Measurements from ENCODE around the gene COBLL1.
A peak's percentile ranks its signal among the peaks of the same experiment; 100 is the strongest.
"Not testable (repeated sequence)": the region's sequence is repeated elsewhere in the genome, so short reads cannot be mapped to it uniquely, and the experiment has no call there.

Gene COBLL1

DNA sequence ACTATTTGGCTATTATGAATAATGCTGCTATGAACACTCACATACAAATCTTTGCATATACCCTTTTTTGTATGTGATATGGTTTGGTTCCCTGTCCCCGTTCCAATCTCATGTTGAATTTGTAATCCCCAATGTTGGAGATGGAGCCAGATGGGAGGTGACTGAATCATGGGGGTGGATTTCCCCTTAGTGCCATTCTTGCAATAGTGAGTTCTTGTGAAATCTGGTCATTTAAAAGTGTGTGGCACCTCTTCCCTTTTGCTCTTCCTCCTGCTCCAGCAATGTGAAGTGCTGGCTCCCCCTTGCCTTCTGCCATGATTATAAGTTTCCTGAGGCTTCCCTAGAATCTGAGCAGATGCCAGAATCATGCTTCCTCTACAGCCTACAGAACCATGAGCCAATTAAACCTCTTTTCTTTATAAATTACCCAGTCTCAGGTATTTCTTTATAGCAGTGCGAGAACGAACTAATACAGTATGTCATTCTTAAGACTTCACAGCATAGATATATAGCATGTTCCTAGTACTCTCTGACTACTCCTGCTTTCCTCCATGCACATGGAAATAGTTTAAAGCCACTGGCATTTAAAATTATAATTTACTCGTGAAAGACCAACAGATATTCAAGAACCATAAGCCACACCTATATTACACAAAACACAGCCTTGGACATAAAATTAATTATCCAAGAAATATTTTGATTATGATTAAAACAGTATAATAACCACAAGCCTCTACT is 75.2 kb downstream of the COBLL1 start:
- no peaks in the 10 kb centered on the region for H3K36me3 ChIP-seq (ENCODE audit: control insufficient read depth in 5 of 5, insufficient read depth in 5 of 5, low read length in 5 of 5)
- H3K9ac ChIP-seq (ENCODE audit: low read length in 5 of 5) = no peak overlapping the region
- H3K27me3 ChIP-seq (ENCODE audit: control insufficient read depth in 5 of 5, insufficient read depth in 4 of 5, low read length in 5 of 5) = no peaks in the 10 kb centered on the region
- H3K9me3 ChIP-seq (ENCODE audit: control insufficient read depth in 5 of 5, low read length in 5 of 5) = no peaks in the 10 kb centered on the region
- H3K4me1 ChIP-seq (ENCODE audit: control insufficient read depth in 5 of 5, insufficient read depth in 5 of 5, low read length in 5 of 5) = peaks cover 0 to 5% (median 0%) of the 10 kb centered on the region in 5 donors
- no peak overlapping the region for H3K27ac ChIP-seq (ENCODE audit: low read depth, low read length)
- no peak overlapping the region for H3K4me3 ChIP-seq (ENCODE audit: low read depth in 1 of 5, low read length in 5 of 5)

DNA sequence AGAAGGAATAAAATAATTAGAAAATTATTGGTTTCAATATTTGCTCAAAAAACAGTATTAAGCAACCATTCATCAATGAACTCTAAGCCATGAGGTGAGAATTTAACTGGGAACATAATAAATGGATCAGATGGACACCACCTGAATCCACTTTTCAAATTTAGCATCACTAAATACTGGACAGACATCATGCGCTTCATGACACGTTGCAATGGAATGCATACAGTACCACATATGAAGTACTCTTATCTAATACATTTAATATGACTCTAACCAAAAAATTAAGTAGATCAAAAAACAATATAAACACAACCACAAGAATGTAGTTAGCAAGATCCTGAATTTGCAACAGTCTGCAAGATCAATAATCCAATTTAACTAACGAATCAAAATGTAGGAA is 76.6 kb downstream of the COBLL1 start:
- Histone ChIP-seq H3K4me3 (ENCODE audit: low read depth in 1 of 5, low read length in 5 of 5) (no peak overlapping the region), H3K36me3 (ENCODE audit: control insufficient read depth in 5 of 5, insufficient read depth in 5 of 5, low read length in 5 of 5) (no peaks in the 10 kb centered on the region), H3K9me3 (ENCODE audit: control insufficient read depth in 5 of 5, low read length in 5 of 5) (no peaks in the 10 kb centered on the region), H3K9ac (ENCODE audit: low read length in 5 of 5) (no peak overlapping the region), H3K27me3 (ENCODE audit: control insufficient read depth in 5 of 5, insufficient read depth in 4 of 5, low read length in 5 of 5) (no peaks in the 10 kb centered on the region), H3K27ac (ENCODE audit: low read depth, low read length) (no peak overlapping the region), H3K4me1 (ENCODE audit: control insufficient read depth in 5 of 5, insufficient read depth in 5 of 5, low read length in 5 of 5) (peaks cover 0 to 10% (median 0%) of the 10 kb centered on the region in 5 donors)

DNA sequence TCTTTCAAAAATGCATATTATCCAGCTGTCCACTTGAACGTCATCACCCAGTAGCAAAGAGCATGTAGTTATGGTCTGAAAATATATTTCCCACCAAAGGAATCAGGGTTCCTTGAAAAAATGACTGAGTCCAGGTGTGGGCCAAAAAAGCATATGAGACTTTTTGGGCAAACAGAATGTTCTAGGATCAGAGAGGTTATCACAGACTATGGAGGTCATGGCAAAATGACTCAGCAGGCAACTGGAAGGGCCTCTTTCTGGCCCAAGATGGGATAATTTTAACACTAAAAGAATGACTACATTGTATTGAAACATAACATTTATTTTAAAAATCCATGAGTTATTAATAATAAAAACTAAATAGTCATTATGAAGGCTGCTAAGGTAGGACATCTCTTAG is 77.1 kb downstream of the COBLL1 start:
- Histone ChIP-seq H3K9me3 (ENCODE audit: control insufficient read depth in 5 of 5, low read length in 5 of 5) (no peaks in the 10 kb centered on the region), H3K27me3 (ENCODE audit: control insufficient read depth in 5 of 5, insufficient read depth in 4 of 5, low read length in 5 of 5) (no peaks in the 10 kb centered on the region), H3K27ac (ENCODE audit: low read depth, low read length) (no peak overlapping the region), H3K4me1 (ENCODE audit: control insufficient read depth in 5 of 5, insufficient read depth in 5 of 5, low read length in 5 of 5) (peaks cover 0 to 15% (median 4%) of the 10 kb centered on the region in 5 donors), H3K36me3 (ENCODE audit: control insufficient read depth in 5 of 5, insufficient read depth in 5 of 5, low read length in 5 of 5) (no peaks in the 10 kb centered on the region), H3K9ac (ENCODE audit: low read length in 5 of 5) (no peak overlapping the region), H3K4me3 (ENCODE audit: low read depth in 1 of 5, low read length in 5 of 5) (no peak overlapping the region)

DNA sequence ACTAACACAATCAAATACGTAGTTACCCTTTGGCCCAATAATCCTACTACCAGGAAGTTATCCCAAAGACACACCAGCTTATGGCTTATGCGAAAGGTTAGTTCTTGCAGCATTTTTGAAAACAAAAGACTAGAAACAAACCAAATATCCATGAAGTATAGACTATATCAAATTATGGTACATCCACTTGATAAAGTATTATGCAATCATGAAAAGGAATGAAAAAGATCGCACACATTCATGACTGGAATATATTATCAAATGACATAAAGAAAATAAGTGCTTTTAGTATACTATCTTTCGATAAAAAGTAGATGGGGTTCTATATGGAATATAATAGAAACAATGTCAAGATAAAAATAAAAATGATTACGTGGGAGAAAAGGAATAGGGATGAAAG is 78.2 kb downstream of the COBLL1 start:
- Histone ChIP-seq H3K4me3 (ENCODE audit: low read depth in 1 of 5, low read length in 5 of 5) (no peak overlapping the region), H3K4me1 (ENCODE audit: control insufficient read depth in 5 of 5, insufficient read depth in 5 of 5, low read length in 5 of 5) (peaks cover 0 to 17% (median 4%) of the 10 kb centered on the region in 5 donors), H3K9ac (ENCODE audit: low read length in 5 of 5) (no peak overlapping the region), H3K27ac (ENCODE audit: low read depth, low read length) (no peak overlapping the region), H3K9me3 (ENCODE audit: control insufficient read depth in 5 of 5, low read length in 5 of 5) (no peaks in the 10 kb centered on the region), H3K36me3 (ENCODE audit: control insufficient read depth in 5 of 5, insufficient read depth in 5 of 5, low read length in 5 of 5) (no peaks in the 10 kb centered on the region), H3K27me3 (ENCODE audit: control insufficient read depth in 5 of 5, insufficient read depth in 4 of 5, low read length in 5 of 5) (no peaks in the 10 kb centered on the region)

DNA sequence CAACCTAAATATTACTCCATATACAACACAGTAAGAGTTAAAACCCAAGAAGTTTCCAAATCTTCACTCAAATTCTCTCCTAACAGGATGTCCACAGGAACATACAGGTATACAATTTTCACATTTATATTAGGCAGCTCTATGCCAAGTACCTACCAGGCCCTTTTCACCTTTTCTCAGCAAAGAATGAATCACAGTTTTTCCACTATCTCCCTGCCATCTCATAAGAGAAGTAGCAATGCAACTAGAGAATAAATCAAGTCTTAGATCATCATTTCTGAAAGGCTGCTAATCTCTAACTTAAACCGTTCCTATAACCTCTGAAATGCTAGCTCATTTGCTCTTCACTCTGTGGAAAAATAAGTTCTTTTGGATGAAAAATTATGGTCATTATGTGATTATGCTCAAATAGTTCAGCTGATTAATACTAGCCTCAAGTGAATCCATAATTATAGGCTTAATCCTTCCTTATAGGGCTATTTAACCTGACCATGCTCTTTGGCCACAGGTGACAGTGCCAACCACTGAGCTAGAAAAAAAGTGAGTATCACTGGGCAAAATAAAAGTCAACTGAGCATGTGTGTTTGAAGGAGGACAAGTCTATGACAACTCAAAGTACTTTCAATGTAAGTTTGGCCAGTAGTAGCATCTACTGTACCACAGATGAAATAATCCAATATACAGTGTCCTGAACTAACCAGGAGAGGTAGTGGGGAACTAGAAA is 79.7 kb downstream of the COBLL1 start:
- Histone ChIP-seq H3K36me3 (ENCODE audit: control insufficient read depth in 5 of 5, insufficient read depth in 5 of 5, low read length in 5 of 5) (no peaks in the 10 kb centered on the region), H3K9me3 (ENCODE audit: control insufficient read depth in 5 of 5, low read length in 5 of 5) (no peaks in the 10 kb centered on the region), H3K27me3 (ENCODE audit: control insufficient read depth in 5 of 5, insufficient read depth in 4 of 5, low read length in 5 of 5) (no peaks in the 10 kb centered on the region), H3K4me1 (ENCODE audit: control insufficient read depth in 5 of 5, insufficient read depth in 5 of 5, low read length in 5 of 5) (peaks cover 0 to 19% (median 4%) of the 10 kb centered on the region in 5 donors), H3K9ac (ENCODE audit: low read length in 5 of 5) (no peak overlapping the region), H3K4me3 (ENCODE audit: low read depth in 1 of 5, low read length in 5 of 5) (no peak overlapping the region), H3K27ac (ENCODE audit: low read depth, low read length) (peak overlapping the region; percentile 38)

DNA sequence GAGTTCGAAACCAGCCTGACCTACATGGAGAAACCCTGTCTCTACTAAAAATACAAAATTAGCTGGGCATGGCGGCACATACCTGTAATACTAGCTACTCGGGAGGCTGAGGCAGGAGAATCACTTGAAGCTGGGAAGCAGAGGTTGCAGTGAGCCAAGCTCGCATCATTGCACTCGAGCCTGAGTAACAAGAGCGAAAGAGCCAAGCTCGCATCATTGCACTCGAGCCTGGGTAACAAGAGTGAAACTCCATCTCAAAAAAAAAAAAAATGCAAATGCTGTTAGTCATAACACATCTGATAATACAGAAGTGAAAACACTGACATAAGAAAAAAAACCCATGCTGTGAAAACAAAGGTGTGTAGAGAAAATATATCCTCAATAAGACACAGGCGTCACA is 80.4 kb downstream of the COBLL1 start:
- not testable (repeated sequence) for H3K9ac ChIP-seq (ENCODE audit: low read length in 5 of 5); H3K9me3 ChIP-seq (ENCODE audit: control insufficient read depth in 5 of 5, low read length in 5 of 5); H3K4me3 ChIP-seq (ENCODE audit: low read depth in 1 of 5, low read length in 5 of 5); H3K27me3 ChIP-seq (ENCODE audit: control insufficient read depth in 5 of 5, insufficient read depth in 4 of 5, low read length in 5 of 5); H3K36me3 ChIP-seq (ENCODE audit: control insufficient read depth in 5 of 5, insufficient read depth in 5 of 5, low read length in 5 of 5)
- Histone ChIP-seq H3K27ac (ENCODE audit: low read depth, low read length) (peak overlapping the region; percentile 24), H3K4me1 (ENCODE audit: control insufficient read depth in 5 of 5, insufficient read depth in 5 of 5, low read length in 5 of 5) (peaks cover 0 to 18% (median 4%) of the 10 kb centered on the region in 5 donors)

DNA sequence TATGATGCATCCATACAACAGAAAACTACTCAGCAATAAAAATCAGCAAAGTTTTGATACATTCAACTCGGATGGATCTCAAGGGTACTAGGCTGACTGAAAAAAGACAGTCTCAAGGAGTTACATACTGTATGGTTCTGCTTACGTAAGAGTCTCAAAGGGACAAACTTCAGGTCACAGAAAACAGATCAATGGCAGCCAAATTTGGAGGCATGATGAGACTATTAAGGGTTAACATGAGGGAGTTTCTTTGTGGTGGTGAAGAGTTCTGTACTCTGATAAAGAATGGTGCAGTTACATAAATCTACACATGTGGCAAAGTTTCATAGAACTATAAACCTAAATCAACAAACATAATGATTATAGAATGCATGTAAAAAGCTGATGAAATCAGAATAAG is 81.4 kb downstream of the COBLL1 start:
- no peaks in the 10 kb centered on the region for H3K9me3 ChIP-seq (ENCODE audit: control insufficient read depth in 5 of 5, low read length in 5 of 5)
- H3K27me3 ChIP-seq (ENCODE audit: control insufficient read depth in 5 of 5, insufficient read depth in 4 of 5, low read length in 5 of 5) = no peaks in the 10 kb centered on the region
- H3K4me3 ChIP-seq (ENCODE audit: low read depth in 1 of 5, low read length in 5 of 5) = no peak overlapping the region
- peaks cover 0 to 21% (median 4%) of the 10 kb centered on the region in 5 donors for H3K4me1 ChIP-seq (ENCODE audit: control insufficient read depth in 5 of 5, insufficient read depth in 5 of 5, low read length in 5 of 5)
- no peak overlapping the region for H3K9ac ChIP-seq (ENCODE audit: low read length in 5 of 5)
- H3K27ac ChIP-seq (ENCODE audit: low read depth, low read length) = no peak overlapping the region
- no peaks in the 10 kb centered on the region for H3K36me3 ChIP-seq (ENCODE audit: control insufficient read depth in 5 of 5, insufficient read depth in 5 of 5, low read length in 5 of 5)

DNA sequence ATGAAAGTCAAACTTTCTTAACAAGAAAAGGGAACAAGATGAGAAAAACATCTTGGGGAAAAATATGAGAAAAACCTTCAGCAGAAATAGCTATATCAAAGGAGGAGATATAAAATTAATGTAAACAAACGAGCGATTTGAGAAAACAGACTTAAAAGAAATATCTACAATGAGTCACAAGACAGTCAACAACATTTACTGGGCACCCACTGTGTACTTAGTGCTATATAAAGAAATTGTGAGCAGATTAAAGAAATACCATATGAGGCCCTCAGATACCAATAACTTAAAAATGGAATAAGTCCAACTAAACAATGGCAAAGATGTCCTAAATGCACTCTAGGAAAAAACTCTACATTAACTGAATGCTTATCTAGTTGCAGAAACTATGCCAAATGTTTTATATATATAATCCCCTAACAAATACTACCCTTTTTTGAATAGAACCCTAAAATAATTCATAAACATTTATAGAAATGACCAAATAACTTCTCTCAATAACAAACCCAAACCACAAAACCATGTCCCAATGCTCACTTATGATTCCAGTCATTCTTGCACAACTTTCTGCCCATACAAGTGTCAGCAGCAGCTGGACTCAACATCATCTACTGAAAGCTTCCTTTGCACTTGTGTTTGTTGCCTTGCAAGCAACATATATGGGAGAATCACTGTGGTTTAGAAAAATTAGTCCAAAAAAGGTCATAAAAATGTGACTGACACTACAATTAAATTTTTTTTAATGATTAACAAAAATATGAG is 83.5 kb downstream of the COBLL1 start:
- H3K4me1 ChIP-seq (ENCODE audit: control insufficient read depth in 5 of 5, insufficient read depth in 5 of 5, low read length in 5 of 5) = peaks cover 0 to 24% (median 4%) of the 10 kb centered on the region in 5 donors
- H3K36me3 ChIP-seq (ENCODE audit: control insufficient read depth in 5 of 5, insufficient read depth in 5 of 5, low read length in 5 of 5) = no peaks in the 10 kb centered on the region
- no peaks in the 10 kb centered on the region for H3K9me3 ChIP-seq (ENCODE audit: control insufficient read depth in 5 of 5, low read length in 5 of 5)
- no peaks in the 10 kb centered on the region for H3K27me3 ChIP-seq (ENCODE audit: control insufficient read depth in 5 of 5, insufficient read depth in 4 of 5, low read length in 5 of 5)
- H3K27ac ChIP-seq (ENCODE audit: low read depth, low read length) = peak overlapping the region; percentile 52
- H3K4me3 ChIP-seq (ENCODE audit: low read depth in 1 of 5, low read length in 5 of 5) = no peak overlapping the region
- no peak overlapping the region for H3K9ac ChIP-seq (ENCODE audit: low read length in 5 of 5)

DNA sequence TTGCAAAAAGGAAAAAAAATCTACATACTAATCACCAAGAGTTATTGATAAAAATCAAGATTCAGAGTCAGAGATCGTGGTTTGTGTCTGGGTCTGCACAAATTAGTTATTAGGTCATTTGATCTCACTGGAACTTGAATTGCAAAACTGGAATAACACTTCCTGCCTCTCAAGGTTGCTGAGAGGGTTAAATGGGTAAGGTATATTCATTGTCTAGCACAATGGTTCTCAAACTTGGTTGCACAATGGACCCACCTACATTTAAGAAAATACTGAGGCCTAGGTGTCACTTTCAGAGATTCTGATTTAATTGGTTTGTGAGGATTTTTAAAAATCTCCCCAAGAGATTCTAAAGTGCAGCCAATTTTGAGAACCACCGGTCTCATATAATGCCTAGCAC is 84.8 kb downstream of the COBLL1 start:
- H3K4me1 ChIP-seq (ENCODE audit: control insufficient read depth in 5 of 5, insufficient read depth in 5 of 5, low read length in 5 of 5) = peaks cover 0 to 24% (median 4%) of the 10 kb centered on the region in 5 donors
- H3K4me3 ChIP-seq (ENCODE audit: low read depth in 1 of 5, low read length in 5 of 5) = no peak overlapping the region
- no peak overlapping the region for H3K9ac ChIP-seq (ENCODE audit: low read length in 5 of 5)
- H3K27me3 ChIP-seq (ENCODE audit: control insufficient read depth in 5 of 5, insufficient read depth in 4 of 5, low read length in 5 of 5) = no peaks in the 10 kb centered on the region
- peaks cover 0 to 2% (median 0%) of the 10 kb centered on the region in 5 donors for H3K36me3 ChIP-seq (ENCODE audit: control insufficient read depth in 5 of 5, insufficient read depth in 5 of 5, low read length in 5 of 5)
- no peaks in the 10 kb centered on the region for H3K9me3 ChIP-seq (ENCODE audit: control insufficient read depth in 5 of 5, low read length in 5 of 5)
- H3K27ac ChIP-seq (ENCODE audit: low read depth, low read length) = peak overlapping the region; percentile 43

DNA sequence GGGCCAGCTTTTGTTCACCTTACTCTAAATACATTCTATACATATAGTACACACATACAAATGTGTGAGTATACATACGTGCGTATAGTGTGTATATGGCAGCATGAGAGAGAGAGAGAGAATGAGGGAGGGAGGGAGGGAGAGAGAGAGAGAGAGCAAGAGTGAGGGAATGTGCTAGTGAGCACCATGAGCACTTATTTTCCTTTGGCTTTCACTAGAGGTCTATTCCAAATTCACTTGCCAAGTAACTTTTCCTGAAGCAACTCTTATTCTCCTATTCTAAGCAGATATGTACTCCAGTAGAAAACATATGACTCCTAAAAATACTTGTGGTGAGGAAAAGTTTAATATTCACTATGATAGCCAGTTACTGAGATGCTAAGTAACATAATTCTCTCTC is 85.7 kb downstream of the COBLL1 start:
- H3K9ac ChIP-seq (ENCODE audit: low read length in 5 of 5) = no peak overlapping the region
- H3K4me1 ChIP-seq (ENCODE audit: control insufficient read depth in 5 of 5, insufficient read depth in 5 of 5, low read length in 5 of 5) = peaks cover 0 to 24% (median 4%) of the 10 kb centered on the region in 5 donors
- no peak overlapping the region for H3K4me3 ChIP-seq (ENCODE audit: low read depth in 1 of 5, low read length in 5 of 5)
- no peaks in the 10 kb centered on the region for H3K9me3 ChIP-seq (ENCODE audit: control insufficient read depth in 5 of 5, low read length in 5 of 5)
- peak overlapping the region; percentile 37 for H3K27ac ChIP-seq (ENCODE audit: low read depth, low read length)
- H3K27me3 ChIP-seq (ENCODE audit: control insufficient read depth in 5 of 5, insufficient read depth in 4 of 5, low read length in 5 of 5) = no peaks in the 10 kb centered on the region
- peaks cover 0 to 2% (median 0%) of the 10 kb centered on the region in 5 donors for H3K36me3 ChIP-seq (ENCODE audit: control insufficient read depth in 5 of 5, insufficient read depth in 5 of 5, low read length in 5 of 5)
